Activated CD8-positive, alpha-beta memory T cell treated with anti-CD3 and anti-CD28 coated beads for 1 hour (primary cell): Measurements from ENCODE around the gene TMEM182.

Experiments
- DNase-seq, 2 donors: peaks; one replicate each; pipeline ENCODE4 v3.0.0-alpha.2; 2020; ENCODE audit warnings: low read depth in 1 of 2; ENCODE audit errors: extremely low read depth in 1 of 2

The TMEM182 gene

DNA sequence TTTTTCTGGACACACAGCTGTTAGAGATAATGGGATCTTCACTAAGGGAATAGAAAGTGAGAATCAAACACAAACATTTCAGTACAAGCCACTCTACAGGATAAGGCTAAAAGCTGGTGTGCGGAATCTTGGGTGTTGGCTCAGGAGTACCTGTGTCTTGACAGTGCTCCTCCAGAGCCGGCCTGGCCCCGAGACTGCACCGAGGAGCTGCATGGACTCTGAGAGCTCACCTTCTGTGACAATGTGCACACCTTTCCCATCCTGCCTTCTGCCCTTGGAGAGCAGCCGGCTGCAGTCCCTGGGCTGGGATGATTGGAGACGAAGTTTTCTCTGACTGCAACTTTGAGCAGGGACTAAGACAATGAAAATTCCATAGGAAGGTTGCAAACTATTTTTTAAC is 89.1 kb downstream of the TMEM182 start:
- no peak for DNase-seq

DNA sequence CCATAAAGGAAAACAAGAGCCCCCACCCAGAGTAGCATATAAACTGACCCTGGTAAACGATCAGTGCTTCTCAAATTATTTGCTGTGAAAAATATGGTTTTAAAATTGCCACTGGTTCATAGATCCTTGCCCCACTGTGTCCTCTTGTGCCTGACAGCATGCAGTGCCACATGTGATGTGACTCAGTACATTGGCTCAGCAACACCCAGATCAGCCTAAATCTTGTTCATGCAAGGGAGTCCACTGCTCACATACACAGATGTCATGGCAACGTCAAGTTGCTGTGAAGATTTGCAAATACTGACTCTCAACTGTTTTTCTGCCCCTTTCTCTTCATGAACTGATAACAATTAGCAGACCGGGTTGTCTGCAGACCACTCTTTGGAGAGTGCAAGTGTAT is 91.0 kb downstream of the TMEM182 start:
- no peak for DNase-seq
